HG02981 (cell line): ENCODE measurements around the gene SEMA4A.
"Not testable (repeated sequence)": the region's sequence is repeated elsewhere in the genome, so short reads cannot be mapped to it uniquely, and the experiment has no call there.

ENCODE experiments used
- ATAC-seq: cut with Tn5 transposase; IDR thresholded peaks from one replicate; pipeline ENCODE4 v1.9.1; 2021; ENCODE audit warnings: mild to moderate bottlenecking, moderate library complexity; ENCODE audit not compliant: unreplicated experiment

The SEMA4A gene

DNA sequence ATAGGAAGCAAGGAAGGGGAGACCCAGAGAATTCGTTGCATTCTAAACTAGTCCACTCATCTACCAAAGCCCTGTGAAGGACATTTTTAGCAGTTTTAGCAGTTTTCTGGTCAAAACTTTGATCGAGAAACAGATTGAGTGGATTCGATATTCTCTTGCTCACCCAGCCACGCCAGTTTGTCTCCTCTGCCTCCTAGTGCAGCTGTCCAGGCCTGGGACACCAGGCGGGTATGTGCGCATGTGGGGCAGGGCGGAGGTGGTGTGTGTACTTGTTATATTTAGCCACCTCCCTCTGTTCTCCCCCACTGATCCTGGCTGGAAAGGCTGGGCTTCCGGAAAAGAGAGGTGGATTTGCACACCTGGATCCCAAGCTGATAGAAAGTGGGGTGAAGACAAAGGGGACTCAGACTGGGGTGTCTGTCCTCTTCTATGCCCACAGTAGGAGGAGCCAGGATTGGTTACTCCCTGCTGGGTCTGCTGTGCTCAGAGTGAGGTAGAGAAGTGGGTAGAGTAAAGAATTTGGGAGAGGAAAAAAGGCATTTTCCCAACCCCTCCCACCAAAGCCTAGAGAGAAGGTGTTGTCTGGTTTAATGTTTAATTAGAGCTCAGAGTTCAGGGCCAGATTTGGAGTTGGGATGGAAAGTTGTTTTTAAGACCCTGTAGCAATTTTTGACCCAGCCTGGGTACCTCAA lies 35.1 kb upstream of the SEMA4A start:
- no peak for ATAC-seq

- no peak for ATAC-seq
Measured at GRCh38 chr1:156119503-156120209, 33.7 kb upstream of the SEMA4A start.

DNA sequence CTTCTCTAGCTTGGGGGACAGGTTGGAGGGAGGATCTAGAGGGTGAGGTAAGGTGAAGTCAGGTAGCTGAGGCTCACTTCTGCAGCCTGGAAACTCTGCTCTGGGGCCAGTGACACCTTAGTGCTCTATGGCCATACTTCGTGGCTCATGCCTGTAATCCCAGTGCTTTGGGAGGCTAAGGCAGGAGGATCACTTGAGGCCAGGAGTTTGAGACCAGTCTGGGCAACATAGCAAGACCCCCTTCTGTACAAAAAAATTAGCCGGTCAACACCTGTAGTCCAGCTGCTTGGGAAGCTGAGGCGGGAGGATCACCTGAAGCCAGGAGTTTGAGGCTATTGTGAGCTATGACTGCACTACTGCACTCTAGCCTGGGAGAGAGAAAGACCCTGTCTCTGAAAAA lies 33.1 kb upstream of the SEMA4A start:
- no peak for ATAC-seq

DNA sequence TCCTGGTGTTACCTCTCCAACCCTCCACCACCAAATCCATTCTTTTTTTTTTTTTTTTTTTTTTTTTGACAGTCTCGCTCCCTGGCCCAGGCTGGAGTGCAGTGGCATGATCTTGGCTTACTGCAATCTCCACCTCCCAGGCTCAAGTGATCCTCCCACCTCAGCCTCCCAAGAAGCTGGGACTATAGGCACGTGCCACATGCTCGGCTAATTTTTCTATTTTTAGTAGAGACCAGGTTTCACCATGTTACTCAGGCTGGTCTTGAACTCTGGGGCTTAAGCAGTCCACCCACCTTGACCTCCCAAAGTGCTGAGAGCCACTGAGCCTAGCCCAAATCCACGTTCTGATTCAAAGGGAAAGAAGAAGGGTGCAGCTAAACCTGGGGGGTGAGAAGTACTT lies 32.4 kb upstream of the SEMA4A start:
- not testable (repeated sequence) for ATAC-seq

GRCh38 chr1:156121457-156121856 lies 31.9 kb upstream of the SEMA4A start:
- no peak for ATAC-seq

GRCh38 chr1:156122086-156122485 lies 31.3 kb upstream of the SEMA4A start:
- no peak for ATAC-seq

DNA sequence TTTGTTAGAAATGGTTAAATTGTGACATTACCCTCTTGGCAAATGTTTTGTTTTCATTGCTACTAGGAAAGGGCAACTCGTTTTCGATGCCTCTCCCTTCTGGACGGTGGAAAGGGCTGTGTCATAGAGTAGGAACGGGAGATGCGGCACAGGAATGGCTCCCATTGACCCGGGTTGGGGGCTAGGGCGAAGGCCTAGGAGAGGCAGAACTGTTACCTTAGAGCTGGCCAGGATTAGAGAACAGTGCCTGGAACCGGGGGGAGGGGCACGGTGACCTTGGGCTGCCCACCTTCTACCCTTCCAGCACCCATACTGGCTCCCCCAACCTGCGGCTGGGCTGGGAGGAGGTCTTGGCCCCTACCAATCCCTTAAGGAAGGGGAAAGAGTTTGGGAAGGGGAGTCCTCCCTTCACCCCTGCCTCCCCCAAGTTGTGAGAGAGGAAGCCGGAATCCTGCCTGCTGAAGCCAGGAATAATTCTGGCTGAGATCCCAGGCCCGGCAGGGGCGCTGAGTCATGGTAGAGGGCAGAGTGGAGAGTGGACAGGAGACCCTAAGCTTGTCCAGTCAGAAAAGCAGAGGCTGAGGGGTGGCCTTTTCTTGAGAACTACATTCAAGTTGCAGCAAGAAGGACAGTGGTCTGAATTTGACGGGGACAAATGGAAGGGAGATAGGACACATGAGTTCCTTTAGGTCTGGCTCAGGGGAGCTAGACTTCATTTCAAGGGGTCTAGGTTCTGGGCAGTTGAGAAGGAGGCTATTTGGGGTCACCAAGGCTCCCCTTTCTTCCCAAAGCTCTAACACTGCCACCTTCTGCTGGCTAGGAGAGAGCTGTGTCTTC lies 30.6 kb upstream of the SEMA4A start:
- no peak for ATAC-seq

- ATAC-seq, result no peak
Measured at GRCh38 chr1:156123356-156124196, 29.8 kb upstream of the SEMA4A start.

- ATAC-seq, result no peak
Measured at GRCh38 chr1:156124557-156125483, 28.6 kb upstream of the SEMA4A start.

DNA sequence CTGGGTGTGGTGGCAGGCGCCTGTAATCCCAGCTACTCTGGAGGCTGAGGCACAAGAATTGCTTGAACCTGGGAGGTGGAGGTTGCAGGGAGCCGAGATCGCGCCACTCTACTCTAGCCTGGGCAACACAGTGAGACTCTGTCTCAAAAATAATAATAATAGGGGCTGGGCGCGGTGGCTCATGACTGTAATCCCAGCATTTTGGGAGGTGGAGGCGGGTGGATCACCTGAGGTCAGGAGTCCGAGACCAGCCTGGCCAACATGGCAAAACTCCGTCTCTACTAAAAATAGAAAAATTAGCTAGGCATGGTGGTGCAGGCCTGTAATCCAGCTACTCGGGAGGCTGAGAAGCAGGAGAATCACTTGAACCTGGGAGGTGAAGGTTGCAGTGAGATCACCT lies 27.8 kb upstream of the SEMA4A start:
- not testable (repeated sequence) for ATAC-seq

DNA sequence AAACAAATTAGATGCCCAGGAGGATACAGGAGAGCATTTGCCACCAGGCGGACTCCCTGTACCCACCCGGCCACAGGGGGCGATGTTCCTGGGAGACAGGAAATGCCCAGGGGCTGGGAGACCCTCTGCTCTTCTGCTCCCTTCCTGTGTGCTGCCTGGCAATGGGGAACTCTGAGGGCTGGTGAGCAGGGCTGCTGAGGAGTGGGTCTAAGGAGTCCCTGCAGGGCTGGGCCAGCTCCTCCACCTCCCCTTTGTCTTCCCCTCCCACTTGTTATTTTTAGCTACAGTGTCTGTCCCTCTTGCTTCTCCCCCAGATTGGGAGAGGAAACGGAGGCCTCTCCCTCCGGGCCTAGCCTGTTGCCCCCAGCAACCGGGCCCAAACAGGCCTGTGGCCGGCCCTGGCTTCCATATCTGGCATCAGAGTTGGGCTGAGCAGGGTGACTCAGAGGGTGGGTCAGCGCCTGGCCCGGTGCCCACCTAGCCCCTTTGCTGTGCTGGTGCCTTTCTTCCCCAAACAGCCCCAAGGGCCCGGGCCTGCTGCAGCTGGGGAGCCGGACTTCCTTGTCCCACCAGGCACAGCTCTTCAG lies 27.2 kb upstream of the SEMA4A start:
- ATAC-seq, result peak; percentile 34

GRCh38 chr1:156126630-156127534 lies 26.5 kb upstream of the SEMA4A start:
- ATAC-seq, result peak; percentile 42

- ATAC-seq, result no peak
Measured at GRCh38 chr1:156128308-156128653, 25.1 kb upstream of the SEMA4A start.

GRCh38 chr1:156128654-156129597 lies 24.5 kb upstream of the SEMA4A start:
- ATAC-seq, result no peak

DNA sequence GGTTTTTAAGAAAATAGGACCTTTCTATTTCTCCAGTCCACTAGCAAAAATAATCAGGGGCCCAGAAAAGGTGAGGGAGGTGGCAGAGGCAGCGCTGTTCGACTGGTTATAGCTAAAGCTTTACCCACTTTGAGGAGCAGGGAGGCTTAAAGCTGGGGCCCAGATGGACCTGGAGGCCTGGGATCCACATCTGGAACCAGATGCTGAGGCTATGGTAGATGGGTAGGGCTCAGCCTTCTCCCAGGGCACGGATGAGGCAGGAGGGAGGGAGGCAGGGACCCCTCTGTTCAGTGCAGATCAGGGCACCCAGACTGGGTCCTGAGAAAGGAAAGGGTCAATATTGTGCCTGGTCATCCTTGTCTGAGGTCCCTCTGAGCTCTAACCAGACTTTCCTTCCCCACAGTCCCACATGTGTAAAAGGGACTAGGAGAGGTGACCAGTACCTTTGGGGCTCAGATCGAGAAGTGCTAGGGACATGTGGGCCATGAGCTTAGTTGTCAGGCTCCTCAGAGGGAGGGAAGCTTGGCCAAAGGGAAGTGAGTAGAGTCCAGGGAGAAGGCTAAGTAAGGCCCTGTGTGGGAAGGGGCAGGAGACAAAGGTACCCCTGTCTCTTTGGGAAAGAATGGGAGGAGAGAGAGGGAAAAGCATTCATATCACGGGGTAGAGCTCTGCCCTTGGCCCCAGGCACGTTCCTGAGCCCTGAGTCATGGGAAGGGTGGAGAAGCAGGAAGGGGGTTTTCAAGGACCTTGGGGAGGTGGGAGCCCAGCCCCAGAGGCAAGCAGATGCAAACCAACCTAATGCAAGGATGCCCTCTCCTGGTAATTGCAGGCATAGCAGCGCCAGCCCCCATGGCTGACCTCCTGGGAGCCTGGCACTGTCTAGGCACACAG lies 23.5 kb upstream of the SEMA4A start:
- no peak for ATAC-seq

- ATAC-seq, result no peak
Measured at GRCh38 chr1:156130578-156130942, 22.8 kb upstream of the SEMA4A start.
